Measurements from ENCODE around the gene FANCC. TPM values are rescaled to one million over a fixed set of nuclear protein-coding genes. Genes with fewer than 3 reads are reported as not detected.

The FANCC gene
- total RNA-seq, 1 experiment from 2014 or later = 25.3 TPM

DNA sequence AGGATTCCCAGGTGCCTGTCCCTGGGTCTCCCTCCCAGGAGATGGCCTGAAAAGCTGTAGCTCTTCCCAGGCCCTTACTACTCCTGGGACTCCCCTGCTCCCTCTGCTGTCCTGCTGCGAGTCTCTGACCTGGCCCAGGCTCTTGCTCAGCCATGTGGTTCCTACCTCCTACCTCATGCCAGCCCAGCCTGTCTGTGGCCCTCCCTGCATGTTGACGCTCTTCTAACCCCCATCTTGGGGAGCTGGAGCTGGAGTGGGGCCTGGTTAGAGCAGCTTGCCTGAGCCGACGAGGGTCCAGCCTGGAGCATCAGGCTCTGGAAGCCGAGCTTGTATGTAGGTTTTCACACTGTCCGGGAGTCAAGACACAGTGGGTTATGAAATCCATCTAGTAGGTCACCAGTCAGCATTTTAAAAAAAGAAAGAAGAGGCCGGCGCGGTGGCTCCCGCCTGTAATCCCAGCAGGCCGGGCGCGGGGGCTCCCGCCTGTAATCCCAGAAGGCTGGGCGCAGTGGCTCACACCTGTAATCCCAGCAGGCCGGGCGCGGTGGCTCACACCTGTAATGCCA is 244.4 kb downstream of the FANCC start:
- no peak overlapping the region for H3K27ac ChIP-seq (ENCODE audit: low read depth, low read length, poor library complexity, severe bottlenecking)
- DNase-seq (ENCODE audit: low spot score) = no peak
- BruUV-seq (replicated peaks) = no TSS peak

DNA sequence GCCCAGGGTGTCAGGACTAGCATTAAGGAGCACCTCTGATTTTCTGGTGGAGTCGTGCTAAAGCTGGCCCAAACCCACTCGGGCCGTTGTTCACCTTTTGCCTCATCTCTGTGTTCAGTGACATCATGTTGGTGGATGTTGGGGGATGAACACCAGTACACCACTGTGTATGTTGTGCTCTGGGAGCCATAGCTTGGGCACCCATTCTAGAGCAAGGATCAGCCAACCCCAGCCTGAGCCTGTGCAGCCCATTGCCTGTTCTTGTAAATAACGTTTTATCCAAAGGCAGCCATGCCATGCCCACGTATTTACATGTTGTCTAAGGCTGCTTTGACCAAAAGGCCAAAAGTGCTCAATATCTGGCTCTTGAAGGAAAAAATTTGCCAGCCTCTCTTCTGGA is 245.6 kb downstream of the FANCC start:
- DNase-seq (ENCODE audit: low spot score) = no peak
- Histone ChIP-seq H3K9me3 (ENCODE audit: low read depth, low read length, poor library complexity, severe bottlenecking) (no peaks in the 10 kb centered on the region), H3K27me3 (replicated peaks; ENCODE audit: insufficient read depth, low read depth, low read length, poor library complexity) (no peaks in the 10 kb centered on the region), H3K27ac (ENCODE audit: low read depth, low read length, poor library complexity, severe bottlenecking) (no peak overlapping the region), H3K4me1 (ENCODE audit: insufficient read depth, low read length, poor library complexity, severe bottlenecking) (no peaks in the 10 kb centered on the region), H3K36me3 (ENCODE audit: insufficient read depth, low read length, poor library complexity, severe bottlenecking) (no peaks in the 10 kb centered on the region), H3K4me3 (ENCODE audit: low read depth, low read length, poor library complexity, severe bottlenecking) (no peak overlapping the region)
- intact Hi-C loops (cut with micrococcal nuclease; ENCODE audit: unreplicated experiment) = no loop called here
- no peak for TF ChIP-seq EZH2 (IDR thresholded peaks at IDR 0.05; ENCODE audit: borderline replicate concordance, low read depth, low read length, poor library complexity, severe bottlenecking)
- TF ChIP-seq, protein P1, sequence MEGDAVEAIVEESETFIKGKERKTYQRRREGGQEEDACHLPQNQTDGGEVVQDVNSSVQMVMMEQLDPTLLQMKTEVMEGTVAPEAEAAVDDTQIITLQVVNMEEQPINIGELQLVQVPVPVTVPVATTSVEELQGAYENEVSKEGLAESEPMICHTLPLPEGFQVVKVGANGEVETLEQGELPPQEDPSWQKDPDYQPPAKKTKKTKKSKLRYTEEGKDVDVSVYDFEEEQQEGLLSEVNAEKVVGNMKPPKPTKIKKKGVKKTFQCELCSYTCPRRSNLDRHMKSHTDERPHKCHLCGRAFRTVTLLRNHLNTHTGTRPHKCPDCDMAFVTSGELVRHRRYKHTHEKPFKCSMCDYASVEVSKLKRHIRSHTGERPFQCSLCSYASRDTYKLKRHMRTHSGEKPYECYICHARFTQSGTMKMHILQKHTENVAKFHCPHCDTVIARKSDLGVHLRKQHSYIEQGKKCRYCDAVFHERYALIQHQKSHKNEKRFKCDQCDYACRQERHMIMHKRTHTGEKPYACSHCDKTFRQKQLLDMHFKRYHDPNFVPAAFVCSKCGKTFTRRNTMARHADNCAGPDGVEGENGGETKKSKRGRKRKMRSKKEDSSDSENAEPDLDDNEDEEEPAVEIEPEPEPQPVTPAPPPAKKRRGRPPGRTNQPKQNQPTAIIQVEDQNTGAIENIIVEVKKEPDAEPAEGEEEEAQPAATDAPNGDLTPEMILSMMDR (conservative IDR thresholded peaks at IDR 0.05; ENCODE audit: low read depth, low read length) = no peak
- POLR2A ChIA-PET (ENCODE audit: low non-redundant PET) = no interaction called here
- no TSS peak for BruUV-seq (replicated peaks)
- CTCF ChIA-PET = no interaction called here

More for the DNA sequence above, 244.4 kb downstream of the FANCC start:
- POLR2A ChIA-PET (ENCODE audit: low non-redundant PET) = interaction anchor here (0.6 kb wide), 1 partner anchor 364 kb away, joined by 14 read pairs; no protein-coding TSS in a partner anchor
- Histone ChIP-seq H3K36me3 (ENCODE audit: insufficient read depth, low read length, poor library complexity, severe bottlenecking) (no peaks in the 10 kb centered on the region), H3K4me1 (ENCODE audit: insufficient read depth, low read length, poor library complexity, severe bottlenecking) (no peaks in the 10 kb centered on the region), H3K4me3 (ENCODE audit: low read depth, low read length, poor library complexity, severe bottlenecking) (no peak overlapping the region), H3K9me3 (ENCODE audit: low read depth, low read length, poor library complexity, severe bottlenecking) (no peaks in the 10 kb centered on the region), H3K27me3 (replicated peaks; ENCODE audit: insufficient read depth, low read depth, low read length, poor library complexity) (no peaks in the 10 kb centered on the region)
- intact Hi-C loops (cut with micrococcal nuclease; ENCODE audit: unreplicated experiment) = no loop called here
- CTCF ChIA-PET = no interaction called here
- TF ChIP-seq, protein P1 (conservative IDR thresholded peaks at IDR 0.05; ENCODE audit: low read depth, low read length) = peak; percentile 31; the same call in 1 of the 2 replicates
- no peak for TF ChIP-seq EZH2 (IDR thresholded peaks at IDR 0.05; ENCODE audit: borderline replicate concordance, low read depth, low read length, poor library complexity, severe bottlenecking)

DNA sequence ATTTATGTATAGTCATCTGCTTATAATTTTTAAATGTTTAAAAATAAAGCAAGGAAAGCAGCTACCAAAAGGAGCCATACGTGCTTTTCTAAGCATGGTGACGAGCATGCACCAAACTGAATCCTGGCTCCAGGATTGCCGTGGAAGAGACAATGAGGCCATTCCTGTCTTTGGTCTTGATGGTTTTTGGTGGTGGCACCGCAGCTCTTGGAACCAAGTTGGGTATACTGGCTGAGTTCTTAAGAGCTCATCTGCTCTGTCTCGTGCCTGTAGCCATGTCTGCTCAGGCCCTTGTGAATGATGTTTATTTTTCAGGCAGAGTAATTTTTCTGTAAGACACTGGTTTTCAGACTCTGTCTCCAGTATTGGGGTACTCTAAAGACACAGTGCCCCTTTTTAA is 246.1 kb downstream of the FANCC start:
- H3K9me3 ChIP-seq (ENCODE audit: low read depth, low read length, poor library complexity, severe bottlenecking) = no peaks in the 10 kb centered on the region
- BruUV-seq (replicated peaks) = no TSS peak
- H3K27me3 ChIP-seq (replicated peaks; ENCODE audit: insufficient read depth, low read depth, low read length, poor library complexity) = no peaks in the 10 kb centered on the region
- no peaks in the 10 kb centered on the region for H3K4me1 ChIP-seq (ENCODE audit: insufficient read depth, low read length, poor library complexity, severe bottlenecking)
- ChIA-PET CTCF (no interaction called here), POLR2A (ENCODE audit: low non-redundant PET) (no interaction called here)
- H3K4me3 ChIP-seq (ENCODE audit: low read depth, low read length, poor library complexity, severe bottlenecking) = no peak overlapping the region
- intact Hi-C loops (cut with micrococcal nuclease; ENCODE audit: unreplicated experiment) = no loop called here
- no peak overlapping the region for H3K27ac ChIP-seq (ENCODE audit: low read depth, low read length, poor library complexity, severe bottlenecking)
- no peaks in the 10 kb centered on the region for H3K36me3 ChIP-seq (ENCODE audit: insufficient read depth, low read length, poor library complexity, severe bottlenecking)
- no peak for DNase-seq (ENCODE audit: low spot score)
- TF ChIP-seq EZH2 (IDR thresholded peaks at IDR 0.05; ENCODE audit: borderline replicate concordance, low read depth, low read length, poor library complexity, severe bottlenecking) = no peak
- TF ChIP-seq, protein P1 (conservative IDR thresholded peaks at IDR 0.05; ENCODE audit: low read depth, low read length) = no peak
